ENCODE results near the gene FAT4. TPM values are rescaled to one million over a fixed set of nuclear protein-coding genes. Genes with fewer than 3 reads are reported as not detected.

Gene FAT4
- total RNA-seq, 1 experiment from 2014 or later = 54.4 TPM

DNA sequence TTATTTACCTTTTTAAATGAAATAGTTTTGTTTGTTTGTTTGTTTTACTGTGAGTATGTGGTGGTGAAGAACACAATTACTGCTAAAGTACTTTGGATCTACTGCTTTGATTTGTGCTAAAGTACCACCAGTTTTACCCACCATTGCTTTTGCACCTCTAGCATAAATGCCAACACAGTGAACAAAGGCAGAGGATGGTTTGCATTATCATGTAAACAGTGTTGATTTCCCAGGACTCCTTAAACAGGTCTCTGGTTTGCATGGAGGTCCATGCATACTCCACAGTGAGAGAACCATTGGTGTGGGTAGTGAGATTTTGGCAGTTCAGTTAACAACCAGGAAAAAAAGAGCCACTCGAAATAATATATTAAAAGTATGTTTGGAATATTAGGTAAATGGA lies 11.0 kb downstream of the FAT4 start:
- H3K4me1 ChIP-seq (replicated peaks) = peaks cover 46% of the 10 kb centered on the region
- H3K27ac ChIP-seq = no peak overlapping the region
- H3K27me3 ChIP-seq (replicated peaks) = no peaks in the 10 kb centered on the region
- no peak for DNase-seq (ENCODE audit: low read depth in 1 of 2, low spot score in 2 of 2)
- peaks cover 49% of the 10 kb centered on the region for H3K36me3 ChIP-seq
- H3K4me3 ChIP-seq = no peak overlapping the region
- H3K9me3 ChIP-seq (replicated peaks) = no peaks in the 10 kb centered on the region

DNA sequence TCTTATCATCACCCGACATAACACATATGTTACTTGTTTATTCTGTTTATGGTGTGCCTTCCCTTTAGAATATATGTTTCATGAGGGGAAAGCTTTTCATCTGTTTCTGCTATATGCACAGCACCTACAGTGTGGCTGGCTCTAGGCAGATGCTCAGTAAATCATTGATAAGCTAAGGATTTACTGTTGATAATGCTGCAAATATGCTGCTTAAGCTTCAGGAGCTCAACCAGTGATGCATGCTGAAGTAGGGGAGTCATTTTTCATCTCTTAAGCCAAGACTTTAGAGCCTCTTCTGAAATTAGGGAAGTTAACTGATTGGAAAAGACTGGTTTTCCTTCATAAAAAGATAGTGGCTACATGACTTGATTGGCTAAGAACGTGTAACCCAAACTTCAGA lies 16.4 kb downstream of the FAT4 start:
- no peak for DNase-seq (ENCODE audit: low read depth in 1 of 2, low spot score in 2 of 2)
- H3K4me3 ChIP-seq = no peak overlapping the region

DNA sequence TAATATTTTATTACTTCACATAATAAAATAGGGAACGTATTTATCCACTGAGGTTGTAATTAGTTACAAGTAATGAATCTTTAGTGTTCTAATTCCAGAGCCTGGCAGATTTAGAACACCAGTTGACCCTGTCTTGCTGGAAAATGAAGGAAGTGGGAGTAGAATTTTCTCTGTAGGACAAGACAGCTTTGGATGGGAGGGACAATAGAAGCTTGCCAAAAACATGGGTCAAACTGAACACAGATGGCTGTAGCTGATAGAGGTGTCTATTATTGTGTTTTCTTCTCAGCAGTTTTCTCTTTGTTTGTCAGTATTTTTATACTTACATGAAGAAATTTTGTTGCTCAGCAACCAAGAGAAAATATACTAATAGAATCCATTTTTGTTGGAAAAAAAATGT lies 20.2 kb downstream of the FAT4 start:
- Histone ChIP-seq H3K27me3 (replicated peaks) (no peaks in the 10 kb centered on the region), H3K27ac (0 out of 2 replicates have a peak overlapping the region, but pooled peaks have one; percentile 5), H3K9me3 (replicated peaks) (no peaks in the 10 kb centered on the region), H3K4me1 (replicated peaks) (peaks cover 35% of the 10 kb centered on the region), H3K4me3 (no peak overlapping the region), H3K36me3 (peaks cover 7% of the 10 kb centered on the region)
- no peak for DNase-seq (ENCODE audit: low read depth in 1 of 2, low spot score in 2 of 2)

More for the DNA sequence above, 16.4 kb downstream of the FAT4 start:
- Histone ChIP-seq H3K4me1 (replicated peaks) (peaks cover 31% of the 10 kb centered on the region), H3K27ac (no peak overlapping the region), H3K9me3 (replicated peaks) (no peaks in the 10 kb centered on the region), H3K27me3 (replicated peaks) (no peaks in the 10 kb centered on the region), H3K36me3 (peaks cover 24% of the 10 kb centered on the region)

DNA sequence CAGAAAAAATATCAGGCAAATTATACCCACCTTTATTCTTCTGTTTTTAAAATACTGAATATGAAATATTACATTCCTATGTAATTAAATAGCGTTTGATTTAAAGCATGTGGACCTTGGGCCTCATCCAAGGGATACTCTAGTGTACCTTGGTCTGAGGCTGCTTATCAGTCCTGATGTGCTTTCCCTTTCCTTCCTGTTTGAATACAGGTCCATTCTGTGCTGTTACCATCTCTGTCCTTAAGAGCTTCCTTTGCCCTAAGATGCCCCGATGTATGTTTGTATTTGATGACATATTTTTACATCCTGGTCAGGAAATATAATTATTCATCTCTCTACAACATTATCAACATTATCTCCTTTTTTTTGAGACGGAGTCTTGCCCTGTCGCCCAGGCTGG lies 24.1 kb downstream of the FAT4 start:
- Histone ChIP-seq H3K9me3 (replicated peaks) (no peaks in the 10 kb centered on the region), H3K36me3 (peaks cover 4% of the 10 kb centered on the region), H3K4me3 (no peak overlapping the region), H3K27me3 (replicated peaks) (no peaks in the 10 kb centered on the region), H3K27ac (no peak overlapping the region), H3K4me1 (replicated peaks) (peaks cover 14% of the 10 kb centered on the region)
- no peak for DNase-seq (ENCODE audit: low read depth in 1 of 2, low spot score in 2 of 2)

DNA sequence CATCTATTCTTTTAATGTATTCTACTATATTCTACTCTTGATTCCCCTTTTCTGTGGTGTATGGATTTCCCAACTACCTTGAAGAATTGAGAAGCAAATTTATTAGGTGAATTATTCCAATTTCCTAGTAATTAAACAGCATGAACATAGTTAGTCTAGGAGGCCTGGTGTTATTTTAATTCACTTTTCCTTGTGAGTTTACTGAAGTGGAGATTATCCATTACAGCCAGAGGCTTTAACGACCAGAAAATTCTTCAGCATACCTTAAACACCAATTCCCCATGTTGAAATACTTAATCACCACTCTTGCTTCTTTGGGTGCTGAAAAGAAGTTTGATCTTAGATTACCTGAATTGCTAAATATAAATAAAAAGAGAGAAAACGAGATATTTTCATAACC lies 29.4 kb downstream of the FAT4 start:
- Histone ChIP-seq H3K9me3 (replicated peaks) (no peaks in the 10 kb centered on the region), H3K4me3 (no peak overlapping the region), H3K36me3 (no peaks in the 10 kb centered on the region; the same call in 1 of the 2 replicates), H3K27me3 (replicated peaks) (no peaks in the 10 kb centered on the region), H3K4me1 (replicated peaks) (no peaks in the 10 kb centered on the region), H3K27ac (no peak overlapping the region)
- no peak for DNase-seq (ENCODE audit: low read depth in 1 of 2, low spot score in 2 of 2)

DNA sequence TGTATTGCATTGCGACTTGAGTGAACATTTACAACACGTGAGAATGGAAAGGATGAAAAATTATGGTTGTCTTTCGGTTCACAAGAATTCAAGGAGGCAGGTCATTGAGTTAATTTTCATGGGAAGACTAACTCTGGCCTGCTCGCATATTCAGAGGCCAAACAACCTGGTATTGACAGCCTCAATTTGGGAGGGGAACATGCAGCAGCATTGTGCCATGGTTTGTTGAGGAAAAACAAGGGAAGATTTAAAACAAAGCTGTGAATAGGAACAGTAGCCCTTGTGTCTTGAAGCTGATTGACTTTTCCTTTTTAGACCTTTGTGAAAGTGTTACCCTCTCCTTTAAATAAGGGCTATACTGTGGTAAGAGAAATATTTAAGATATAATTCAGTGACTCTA lies 31.9 kb downstream of the FAT4 start:
- Histone ChIP-seq H3K4me1 (replicated peaks) (no peaks in the 10 kb centered on the region), H3K9me3 (replicated peaks) (no peaks in the 10 kb centered on the region), H3K36me3 (no peaks in the 10 kb centered on the region), H3K4me3 (no peak overlapping the region), H3K27me3 (replicated peaks) (no peaks in the 10 kb centered on the region), H3K27ac (no peak overlapping the region)
- DNase-seq (ENCODE audit: low read depth in 1 of 2, low spot score in 2 of 2) = no peak

DNA sequence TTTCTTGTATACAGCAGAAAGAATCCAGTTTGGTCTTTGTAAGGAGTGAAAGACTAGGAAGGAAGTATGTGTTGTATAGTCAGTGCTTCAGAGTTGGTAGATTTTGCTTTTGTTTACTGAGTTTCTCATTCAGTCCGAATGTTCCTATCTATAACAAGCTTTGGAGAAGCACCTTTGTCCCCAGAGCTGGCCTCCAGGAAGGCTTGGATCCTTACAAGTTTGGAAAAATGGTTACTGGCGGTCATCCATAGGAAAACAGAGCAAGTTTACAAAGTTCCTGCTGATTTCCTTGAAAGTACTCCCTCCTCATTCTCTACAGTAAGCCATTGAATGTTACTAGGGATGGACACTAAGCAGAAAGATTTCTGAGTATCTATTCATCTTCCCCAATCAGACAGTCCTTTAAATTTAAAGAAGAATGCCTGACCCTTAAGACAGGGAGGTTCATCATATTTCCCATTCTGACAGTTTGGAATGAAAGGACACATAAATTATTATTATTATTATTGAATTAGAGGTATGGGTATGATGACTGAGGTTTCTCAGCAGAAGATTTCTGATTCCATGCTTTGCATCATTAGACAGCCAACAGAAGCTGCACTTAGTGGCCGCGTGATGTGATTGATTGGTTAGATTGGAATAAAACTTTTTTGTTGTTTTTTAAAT lies 35.8 kb downstream of the FAT4 start:
- H3K9me3 ChIP-seq (replicated peaks) = no peaks in the 10 kb centered on the region
- no peaks in the 10 kb centered on the region; the same call in 1 of the 2 replicates for H3K36me3 ChIP-seq
- no peak for DNase-seq (ENCODE audit: low read depth in 1 of 2, low spot score in 2 of 2)
- H3K4me1 ChIP-seq (replicated peaks) = no peaks in the 10 kb centered on the region
- no peak overlapping the region for H3K4me3 ChIP-seq
- no peaks in the 10 kb centered on the region for H3K27me3 ChIP-seq (replicated peaks)
- no peak overlapping the region for H3K27ac ChIP-seq

DNA sequence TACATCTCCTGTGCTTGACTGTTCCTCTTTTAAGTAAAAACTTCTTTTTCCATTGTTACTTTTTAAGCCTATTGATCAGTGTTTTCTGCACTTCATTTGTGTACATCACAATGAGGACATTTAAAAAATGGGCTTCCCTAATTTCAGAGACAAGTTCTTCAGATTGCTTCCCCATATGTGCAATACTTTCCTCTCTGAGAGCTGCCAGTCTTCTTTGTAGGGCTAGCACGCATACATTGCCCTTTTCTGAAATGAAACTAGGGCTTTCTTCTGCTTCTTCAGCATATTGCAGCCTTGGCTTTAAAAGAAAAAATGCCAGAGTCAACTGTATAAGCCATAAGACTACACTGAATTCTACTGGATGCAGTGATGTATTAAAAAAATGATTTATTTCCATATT lies 37.8 kb downstream of the FAT4 start:
- no peaks in the 10 kb centered on the region; the same call in 1 of the 2 replicates for H3K36me3 ChIP-seq
- H3K9me3 ChIP-seq (replicated peaks) = no peaks in the 10 kb centered on the region
- H3K27ac ChIP-seq = no peak overlapping the region
- no peak for DNase-seq (ENCODE audit: low read depth in 1 of 2, low spot score in 2 of 2)
- H3K4me1 ChIP-seq (replicated peaks) = no peaks in the 10 kb centered on the region
- no peaks in the 10 kb centered on the region for H3K27me3 ChIP-seq (replicated peaks)
- no peak overlapping the region for H3K4me3 ChIP-seq

DNA sequence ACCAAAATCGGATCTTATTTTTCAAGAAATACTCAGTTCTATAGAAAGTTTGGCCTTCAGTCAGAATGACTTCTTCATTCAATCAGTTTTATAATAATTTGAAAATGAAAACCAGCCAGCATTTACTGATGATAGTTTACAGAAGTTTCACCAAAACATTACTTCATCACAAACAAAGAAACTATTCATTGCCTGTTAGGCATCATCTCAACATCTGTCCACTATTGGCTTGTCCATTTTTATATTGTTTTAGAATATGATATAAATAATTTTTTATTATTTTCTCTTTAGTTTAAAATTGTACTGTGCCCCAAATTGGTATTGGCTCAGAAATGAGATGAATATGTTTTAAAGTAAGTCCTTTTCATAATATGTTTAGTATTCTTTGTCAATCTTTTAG lies 38.4 kb downstream of the FAT4 start:
- no peak for DNase-seq (ENCODE audit: low read depth in 1 of 2, low spot score in 2 of 2)
- Histone ChIP-seq H3K36me3 (no peaks in the 10 kb centered on the region; the same call in 1 of the 2 replicates), H3K4me1 (replicated peaks) (no peaks in the 10 kb centered on the region), H3K4me3 (no peak overlapping the region), H3K27me3 (replicated peaks) (no peaks in the 10 kb centered on the region), H3K9me3 (replicated peaks) (no peaks in the 10 kb centered on the region), H3K27ac (no peak overlapping the region)

DNA sequence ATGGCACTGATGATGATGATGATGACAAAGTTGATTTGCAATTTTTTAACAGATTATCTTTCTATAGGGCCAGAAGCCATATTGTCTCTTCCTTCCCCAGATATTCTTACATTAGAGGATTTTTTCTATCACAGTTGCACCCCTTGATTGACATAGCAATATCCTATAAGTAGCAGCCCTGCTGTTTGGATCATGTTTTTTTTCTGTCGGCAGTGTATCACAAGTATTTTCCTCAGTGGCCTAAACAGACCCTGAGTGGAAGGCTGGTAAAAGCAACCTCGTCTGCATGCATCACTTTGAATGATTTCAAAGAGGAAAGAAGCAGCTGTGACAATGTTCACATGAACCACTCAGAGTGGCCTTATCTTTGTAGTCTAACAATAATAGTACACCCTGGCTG lies 41.0 kb downstream of the FAT4 start:
- no peaks in the 10 kb centered on the region for H3K27me3 ChIP-seq (replicated peaks)
- no peak overlapping the region for H3K4me3 ChIP-seq
- no peaks in the 10 kb centered on the region for H3K4me1 ChIP-seq (replicated peaks)
- DNase-seq (ENCODE audit: low read depth in 1 of 2, low spot score in 2 of 2) = no peak
- H3K9me3 ChIP-seq (replicated peaks) = no peaks in the 10 kb centered on the region
- H3K36me3 ChIP-seq = no peaks in the 10 kb centered on the region; the same call in none of the 2 replicates
- no peak overlapping the region for H3K27ac ChIP-seq

DNA sequence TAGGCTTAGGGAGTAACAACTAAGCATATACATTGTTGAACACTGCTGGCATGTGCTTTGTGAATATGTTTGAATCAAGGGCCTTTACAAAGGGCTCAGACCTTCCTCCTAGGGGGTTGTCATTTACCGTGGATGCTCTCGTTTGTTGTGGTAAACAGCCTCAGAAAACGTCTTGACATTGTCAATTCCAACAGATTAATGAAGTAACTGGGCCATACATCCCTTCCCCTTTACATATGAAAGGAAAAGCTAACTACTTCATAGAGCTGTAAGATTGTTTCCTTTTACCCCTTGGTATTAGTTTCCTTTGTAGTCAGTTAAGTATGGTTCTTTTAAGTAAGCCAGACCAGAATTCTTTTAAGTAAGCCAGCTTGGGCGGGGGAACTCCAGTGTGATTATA lies 42.9 kb downstream of the FAT4 start:
- no peaks in the 10 kb centered on the region for H3K27me3 ChIP-seq (replicated peaks)

DNA sequence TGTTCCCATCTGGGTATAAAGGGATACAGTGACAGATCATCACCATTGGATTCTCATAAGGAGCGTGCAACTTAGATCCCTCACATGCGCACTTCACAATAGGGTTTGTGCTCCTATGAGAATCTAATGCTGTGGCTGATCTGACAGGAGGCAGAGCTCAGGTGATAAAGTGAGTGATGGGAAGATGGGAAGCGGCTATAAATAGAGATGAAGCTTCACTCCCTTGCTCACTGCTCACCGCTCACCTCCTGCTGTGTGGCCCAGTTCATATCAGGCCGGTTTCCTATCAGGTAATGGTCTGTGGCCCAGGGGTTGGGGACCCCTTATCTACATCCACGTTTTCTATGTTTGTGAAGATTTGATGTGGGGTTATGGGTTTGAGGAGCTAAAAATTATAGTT lies 43.7 kb downstream of the FAT4 start:
- Histone ChIP-seq H3K4me3 (no peak overlapping the region), H3K27me3 (replicated peaks) (no peaks in the 10 kb centered on the region), H3K36me3 (no peaks in the 10 kb centered on the region; the same call in none of the 2 replicates), H3K9me3 (replicated peaks) (no peaks in the 10 kb centered on the region), H3K27ac (no peak overlapping the region), H3K4me1 (replicated peaks) (no peaks in the 10 kb centered on the region)
- DNase-seq (ENCODE audit: low read depth in 1 of 2, low spot score in 2 of 2) = no peak

More for the DNA sequence above, 42.9 kb downstream of the FAT4 start:
- H3K27ac ChIP-seq = no peak overlapping the region
- no peak overlapping the region for H3K4me3 ChIP-seq
- no peaks in the 10 kb centered on the region; the same call in none of the 2 replicates for H3K36me3 ChIP-seq
- no peak for DNase-seq (ENCODE audit: low read depth in 1 of 2, low spot score in 2 of 2)
- no peaks in the 10 kb centered on the region for H3K4me1 ChIP-seq (replicated peaks)
- H3K9me3 ChIP-seq (replicated peaks) = no peaks in the 10 kb centered on the region

DNA sequence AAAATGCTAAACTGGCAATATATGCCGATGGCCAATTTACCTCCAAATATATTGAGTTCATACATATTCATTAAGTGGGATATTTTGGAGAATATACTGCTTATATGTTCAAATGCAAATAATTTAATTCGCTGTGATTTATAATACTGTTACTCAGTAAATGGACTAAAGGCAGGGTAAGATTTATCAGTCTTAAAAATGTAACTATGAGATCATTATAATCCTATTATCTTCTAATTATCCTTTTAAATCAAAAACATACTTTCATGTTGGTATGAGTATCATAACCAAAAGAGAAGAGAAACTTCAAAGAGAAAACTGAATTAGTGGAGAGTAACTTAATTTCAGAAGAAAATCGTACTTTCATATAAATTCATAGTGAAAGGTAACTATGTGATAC lies 44.6 kb downstream of the FAT4 start:
- Histone ChIP-seq H3K36me3 (no peaks in the 10 kb centered on the region; the same call in none of the 2 replicates), H3K9me3 (replicated peaks) (no peaks in the 10 kb centered on the region), H3K27me3 (replicated peaks) (no peaks in the 10 kb centered on the region), H3K27ac (no peak overlapping the region), H3K4me1 (replicated peaks) (no peaks in the 10 kb centered on the region), H3K4me3 (no peak overlapping the region)
- no peak for DNase-seq (ENCODE audit: low read depth in 1 of 2, low spot score in 2 of 2)

DNA sequence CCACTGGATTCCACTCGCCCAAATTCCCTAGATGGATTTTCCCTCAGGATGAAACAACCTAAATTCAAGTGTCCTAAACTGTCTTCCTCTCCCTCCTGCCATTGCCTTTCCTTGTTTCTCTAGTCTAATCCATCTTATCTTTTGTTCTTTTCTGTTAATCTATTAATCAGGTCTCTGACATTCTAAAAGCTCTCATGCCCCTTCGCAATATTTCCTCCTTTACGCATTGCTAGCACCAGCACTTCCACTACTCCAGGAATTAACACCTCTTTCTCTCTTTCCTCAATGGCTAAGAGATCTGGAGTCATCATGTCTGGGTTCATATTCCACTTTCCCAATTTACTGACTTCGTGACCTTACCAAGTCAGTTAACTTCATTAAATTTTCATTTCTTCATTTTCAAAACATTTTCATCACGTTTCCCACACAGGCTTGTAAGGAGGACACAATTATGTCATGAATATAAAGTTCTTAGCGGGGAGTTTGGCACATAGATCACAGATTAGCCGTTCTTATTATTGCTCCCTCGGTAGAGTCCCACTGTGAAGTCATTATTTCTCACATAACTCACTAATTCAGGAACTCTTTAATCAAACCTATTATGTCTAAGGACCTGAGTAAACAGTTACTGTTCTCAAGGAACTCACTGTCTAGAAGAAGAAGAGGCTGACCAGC lies 45.3 kb downstream of the FAT4 start:
- H3K36me3 ChIP-seq = no peaks in the 10 kb centered on the region; the same call in none of the 2 replicates
- H3K4me1 ChIP-seq (replicated peaks) = no peaks in the 10 kb centered on the region
- no peak overlapping the region for H3K27ac ChIP-seq
- no peak for DNase-seq (ENCODE audit: low read depth in 1 of 2, low spot score in 2 of 2)
- no peak overlapping the region for H3K4me3 ChIP-seq
- no peaks in the 10 kb centered on the region for H3K9me3 ChIP-seq (replicated peaks)
- no peaks in the 10 kb centered on the region for H3K27me3 ChIP-seq (replicated peaks)
